ENCODE data around the gene TACO1. TPM values are rescaled to one million over a fixed set of nuclear protein-coding genes. Genes with fewer than 3 reads are reported as not detected.

The TACO1 gene
- total RNA-seq, 4 donors from 2014 or later: 10.2 to 17.7 (median 14.6) TPM

DNA sequence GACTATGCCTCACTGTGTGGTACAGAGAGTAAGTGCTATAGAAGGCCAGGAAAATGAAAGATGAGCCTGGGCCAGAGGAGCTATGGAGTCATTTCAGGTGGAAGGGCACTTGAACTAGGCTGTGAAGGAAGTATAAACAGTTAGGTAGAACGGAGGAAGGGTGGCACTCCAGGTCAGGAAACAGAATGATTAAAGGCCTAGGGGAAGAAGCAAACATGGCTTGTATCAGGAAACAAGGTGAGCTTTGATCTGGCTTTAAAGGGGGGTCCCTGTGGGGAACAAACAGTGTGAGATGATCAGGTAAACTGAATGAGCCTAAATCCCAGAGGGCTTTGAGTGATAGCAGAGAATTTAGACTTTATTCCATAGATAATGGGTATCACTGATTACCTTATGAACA, 38.4 kb downstream of the TACO1 start:
- TF ChIP-seq, protein P1, sequence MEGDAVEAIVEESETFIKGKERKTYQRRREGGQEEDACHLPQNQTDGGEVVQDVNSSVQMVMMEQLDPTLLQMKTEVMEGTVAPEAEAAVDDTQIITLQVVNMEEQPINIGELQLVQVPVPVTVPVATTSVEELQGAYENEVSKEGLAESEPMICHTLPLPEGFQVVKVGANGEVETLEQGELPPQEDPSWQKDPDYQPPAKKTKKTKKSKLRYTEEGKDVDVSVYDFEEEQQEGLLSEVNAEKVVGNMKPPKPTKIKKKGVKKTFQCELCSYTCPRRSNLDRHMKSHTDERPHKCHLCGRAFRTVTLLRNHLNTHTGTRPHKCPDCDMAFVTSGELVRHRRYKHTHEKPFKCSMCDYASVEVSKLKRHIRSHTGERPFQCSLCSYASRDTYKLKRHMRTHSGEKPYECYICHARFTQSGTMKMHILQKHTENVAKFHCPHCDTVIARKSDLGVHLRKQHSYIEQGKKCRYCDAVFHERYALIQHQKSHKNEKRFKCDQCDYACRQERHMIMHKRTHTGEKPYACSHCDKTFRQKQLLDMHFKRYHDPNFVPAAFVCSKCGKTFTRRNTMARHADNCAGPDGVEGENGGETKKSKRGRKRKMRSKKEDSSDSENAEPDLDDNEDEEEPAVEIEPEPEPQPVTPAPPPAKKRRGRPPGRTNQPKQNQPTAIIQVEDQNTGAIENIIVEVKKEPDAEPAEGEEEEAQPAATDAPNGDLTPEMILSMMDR (IDR thresholded peaks at IDR 0.05; ENCODE audit: low read depth): no peak

DNA sequence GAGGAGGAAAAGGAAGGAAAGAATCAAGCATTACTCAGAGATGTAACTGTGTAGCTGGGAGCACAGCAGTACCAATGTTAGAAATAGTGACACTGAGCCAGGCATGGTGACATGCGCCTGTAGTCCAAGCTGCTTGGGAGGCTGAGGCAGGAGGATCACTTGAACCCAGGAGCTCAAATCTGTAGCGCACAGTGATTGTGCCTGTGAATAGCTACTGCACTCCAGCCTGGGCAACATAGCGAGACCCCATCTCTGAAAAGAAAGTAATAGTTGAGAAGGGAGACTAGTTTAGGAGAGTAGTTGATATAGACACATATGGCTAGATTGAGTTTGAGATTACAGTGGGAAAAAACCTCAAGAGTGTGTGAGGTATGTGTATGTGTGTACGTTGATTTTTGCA, 39.3 kb downstream of the TACO1 start:
- TF ChIP-seq, protein P1 (IDR thresholded peaks at IDR 0.05; ENCODE audit: low read depth): no peak

DNA sequence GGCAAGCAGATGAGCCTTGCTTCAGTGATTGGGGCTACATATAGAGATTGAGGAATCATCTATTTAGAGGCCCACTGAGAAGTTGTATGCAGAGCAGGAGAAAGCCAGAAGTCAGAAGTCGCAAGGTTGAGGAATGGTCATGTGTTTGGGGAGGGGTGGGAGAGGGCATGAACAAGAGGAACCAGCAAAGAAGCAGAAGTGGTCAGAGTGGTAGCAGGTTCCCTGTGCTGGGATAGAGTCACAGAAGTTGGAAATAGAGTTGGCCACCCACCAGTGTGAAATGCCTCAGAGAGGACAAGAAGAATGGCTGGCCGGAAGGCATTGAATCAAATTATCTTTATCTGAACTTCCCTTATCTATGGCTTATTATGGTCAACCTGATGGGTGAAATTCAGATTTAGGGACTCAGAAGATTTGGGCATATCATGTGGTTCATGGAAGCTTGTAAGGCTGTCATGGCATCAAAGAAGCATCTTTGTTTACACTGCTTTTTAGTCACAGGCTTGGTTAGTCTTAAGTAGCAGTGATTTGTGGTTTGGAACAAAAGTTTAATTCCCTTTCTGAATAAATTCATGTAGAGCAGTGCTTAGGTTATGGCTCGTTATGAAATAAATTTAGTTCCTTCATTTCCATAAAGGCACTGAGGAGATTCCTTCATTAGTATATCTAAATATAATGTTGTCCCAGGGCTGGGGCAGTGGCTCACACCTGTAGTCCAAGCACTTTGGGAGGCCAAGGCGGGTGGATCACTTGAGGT, 41.2 kb downstream of the TACO1 start:
- TF ChIP-seq, protein P1 (IDR thresholded peaks at IDR 0.05; ENCODE audit: low read depth): no peak

DNA sequence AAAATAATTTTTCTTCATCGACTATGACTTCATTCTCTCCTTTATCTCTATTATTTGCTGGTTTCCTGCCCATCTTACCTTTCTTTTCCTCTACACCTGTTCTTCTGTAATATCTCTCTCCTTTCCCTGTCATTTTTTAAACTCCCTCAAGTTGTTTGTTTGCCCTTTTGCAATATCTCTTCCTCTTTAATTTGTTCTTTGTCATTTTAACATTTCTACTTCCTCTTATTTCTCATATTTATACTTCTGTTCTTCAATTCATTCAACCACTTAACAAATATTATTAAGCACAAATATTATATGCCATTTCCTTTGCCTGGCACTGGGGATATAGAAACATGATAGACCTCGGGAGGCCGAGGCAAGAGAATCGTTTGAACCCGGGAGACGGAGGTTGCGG, 44.2 kb downstream of the TACO1 start:
- TF ChIP-seq, protein P1 (IDR thresholded peaks at IDR 0.05; ENCODE audit: low read depth): no peak

DNA sequence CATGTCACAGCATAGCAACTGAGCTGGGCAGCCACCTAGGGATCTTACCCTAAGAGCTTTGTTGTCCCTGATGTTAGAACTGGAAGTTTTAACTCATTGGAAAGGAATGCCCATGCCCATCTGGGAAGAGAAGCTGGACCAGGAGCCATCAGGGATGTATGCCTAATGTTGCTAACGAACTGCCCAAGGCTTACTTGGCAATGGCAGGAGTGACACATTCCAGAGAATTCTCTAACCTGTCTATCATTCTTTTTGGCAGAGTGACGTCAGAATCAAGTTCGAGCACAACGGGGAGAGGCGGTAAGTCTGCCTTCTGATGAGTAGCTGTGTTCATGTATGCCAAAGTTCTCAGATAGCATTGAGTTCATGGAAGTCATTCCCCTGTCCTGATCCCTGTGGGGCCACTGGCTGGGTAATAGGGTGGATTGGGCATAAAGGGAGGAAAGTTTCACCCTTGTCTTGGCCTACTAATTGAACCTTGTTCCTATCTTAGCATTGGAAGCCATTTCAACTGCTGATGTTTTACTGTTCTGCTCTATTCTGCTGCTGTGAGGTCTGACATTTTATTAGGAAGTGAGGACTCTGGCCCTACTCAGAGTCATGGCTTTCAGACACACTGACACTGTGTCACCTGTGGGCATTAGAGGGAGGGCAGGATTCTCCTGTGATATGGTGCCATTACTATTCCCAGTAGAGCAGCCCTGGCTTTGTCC, 45.2 kb downstream of the TACO1 start:
- TF ChIP-seq, protein P1 (IDR thresholded peaks at IDR 0.05; ENCODE audit: low read depth): no peak

DNA sequence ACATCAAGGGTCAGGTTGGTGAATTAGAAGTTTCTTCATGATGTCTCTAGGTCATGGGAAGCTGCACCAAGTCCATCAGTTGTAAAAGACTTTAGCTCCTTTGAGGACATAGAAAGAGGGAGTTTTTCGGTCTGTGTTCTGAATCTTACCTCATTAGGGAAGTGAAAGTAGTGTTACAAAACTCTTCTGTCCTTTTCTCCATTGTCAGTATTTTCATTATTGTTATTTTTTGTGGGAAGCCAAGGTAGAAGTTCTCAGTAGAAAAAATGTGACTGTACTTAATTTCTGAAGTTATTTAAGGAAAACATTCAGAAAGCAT, 45.8 kb downstream of the TACO1 start:
- TF ChIP-seq, protein P1 (IDR thresholded peaks at IDR 0.05; ENCODE audit: low read depth): no peak

DNA sequence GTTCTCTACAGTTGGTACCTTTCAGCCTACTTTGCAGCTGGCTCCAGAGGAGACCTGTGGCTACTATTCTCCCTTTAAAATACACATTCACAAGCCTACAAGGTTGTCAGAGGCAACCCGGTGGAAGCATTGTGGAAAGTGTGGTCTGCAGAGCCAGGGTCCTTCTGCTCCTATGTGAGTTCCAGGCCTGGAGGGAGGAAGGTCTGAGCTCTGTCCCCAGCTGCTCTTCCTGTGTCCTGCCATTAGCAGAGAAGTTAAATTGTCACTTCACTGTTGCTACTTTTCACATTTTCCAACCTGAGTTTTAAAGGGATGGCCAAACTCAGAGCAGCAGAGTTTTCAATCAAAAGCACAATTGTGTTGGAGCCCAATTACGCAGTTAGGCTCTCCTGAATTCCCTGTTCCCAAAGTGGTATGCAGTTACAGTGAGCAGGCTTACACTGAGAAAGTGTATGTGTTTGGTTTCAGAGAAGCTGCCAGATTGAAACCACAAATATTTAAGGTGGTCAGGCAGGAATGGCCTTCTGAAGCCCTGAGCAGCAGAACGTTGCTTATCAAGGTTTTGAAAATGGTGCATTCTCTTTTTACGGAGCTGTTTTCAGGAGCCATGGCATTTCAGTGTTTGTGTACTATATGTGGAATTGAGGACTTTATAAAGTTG, 46.5 kb downstream of the TACO1 start:
- TF ChIP-seq, protein P1 (IDR thresholded peaks at IDR 0.05; ENCODE audit: low read depth): no peak

All from subcutaneous adipose tissue (tissue), 4 donors.